ENCODE data around the gene RALGPS1.

GRCh38 chr9:127021664-127022363 lies 107.2 kb downstream of the RALGPS1 start:
- TF ChIP-seq USF2 (IDR thresholded peaks at IDR 0.05; ENCODE audit: borderline replicate concordance, low read depth, low read length) (peak; percentile 74), RAD21 (IDR thresholded peaks at IDR 0.05; ENCODE audit: low read length) (peak; percentile 17; the same call in 1 of the 2 replicates), CTCF (IDR thresholded peaks at IDR 0.05) (no peak), GABPA (IDR thresholded peaks at IDR 0.05; ENCODE audit: low read depth) (no peak)
